ENCODE measurements around the gene CHAMP1.
"Not testable (repeated sequence)": the region's sequence is repeated elsewhere in the genome, so short reads cannot be mapped to it uniquely, and the experiment has no call there.

The CHAMP1 gene

GRCh38 chr13:114299604-114300305 is 14.5 kb upstream of the CHAMP1 start:
- DNase-seq: no peak

DNA sequence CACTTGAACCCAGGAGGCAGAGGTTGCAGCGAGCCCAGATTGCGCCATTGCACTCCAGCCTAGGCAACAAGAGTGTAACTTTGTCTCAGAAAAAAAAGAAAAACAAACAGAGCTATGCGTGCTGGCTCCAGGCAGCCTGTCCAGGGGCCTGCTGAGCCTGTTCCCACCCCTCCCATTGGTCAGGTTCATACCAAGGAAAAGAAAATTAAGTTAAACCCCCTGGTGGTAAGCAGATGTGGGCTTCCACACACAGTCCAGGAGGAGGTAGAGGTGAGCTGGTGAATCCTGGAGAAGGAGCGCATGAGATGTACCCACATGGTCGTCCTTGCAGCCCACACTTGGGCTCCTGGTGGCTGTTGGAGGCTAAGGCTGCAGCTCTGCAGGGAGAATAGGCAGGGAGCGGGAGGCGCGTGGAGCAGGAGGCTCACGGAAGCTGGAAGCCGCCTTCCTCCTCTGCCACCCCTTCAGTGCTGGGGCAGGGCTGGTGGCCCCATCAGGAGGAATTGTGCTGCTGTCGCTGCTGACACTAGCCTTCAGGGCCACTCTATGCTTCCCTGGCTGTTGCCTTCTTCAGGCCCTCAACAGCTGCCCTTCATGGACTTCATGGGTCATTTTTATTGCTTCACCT is 10.5 kb upstream of the CHAMP1 start:
- no peak for DNase-seq

- no peak for DNase-seq
These were observed 9.8 kb upstream of the CHAMP1 start for GRCh38 chr13:114304346-114305034.

DNA sequence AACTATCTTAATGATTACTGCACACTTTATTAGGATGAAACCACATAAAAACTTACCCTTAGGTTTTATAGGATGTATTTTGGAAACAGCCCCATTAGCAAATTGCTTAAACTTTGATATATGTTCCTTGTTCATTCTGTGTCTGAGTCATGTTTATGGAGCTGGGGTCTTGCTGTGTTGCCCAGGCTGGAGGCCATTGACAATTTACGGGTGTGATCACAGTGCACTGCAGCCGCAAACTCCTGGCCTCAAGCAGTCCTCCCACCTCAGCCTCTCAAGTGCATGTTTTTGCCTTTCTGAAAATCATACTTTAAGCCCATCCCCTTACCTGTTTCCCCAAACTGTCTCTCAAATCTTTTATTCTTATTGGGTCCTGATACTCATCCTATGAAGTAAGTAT is 5.2 kb upstream of the CHAMP1 start:
- no peak for DNase-seq

- no peak for DNase-seq
These were observed 4.4 kb upstream of the CHAMP1 start for GRCh38 chr13:114309806-114310410.

GRCh38 chr13:114310956-114311355 is 3.3 kb upstream of the CHAMP1 start:
- DNase-seq: no peak

DNA sequence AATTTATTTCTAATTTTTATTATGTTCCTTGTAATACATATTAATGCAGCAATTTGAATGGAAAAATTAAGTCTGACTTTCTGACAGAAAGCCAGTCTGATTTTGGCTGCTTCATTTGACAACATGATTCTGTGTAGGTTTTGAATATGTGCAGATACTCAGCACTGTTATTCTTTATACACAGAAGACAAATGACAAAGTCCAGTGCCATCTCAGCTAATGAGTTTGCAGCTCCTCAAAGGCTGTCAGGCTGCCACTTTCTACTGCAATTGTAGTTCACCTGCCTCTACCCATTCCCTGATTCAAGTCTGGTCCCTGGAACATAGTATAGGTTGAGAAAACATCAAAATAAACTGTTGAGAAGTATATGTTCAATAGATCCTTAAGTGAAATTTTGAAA is 2.9 kb upstream of the CHAMP1 start:
- DNase-seq: no peak

DNA sequence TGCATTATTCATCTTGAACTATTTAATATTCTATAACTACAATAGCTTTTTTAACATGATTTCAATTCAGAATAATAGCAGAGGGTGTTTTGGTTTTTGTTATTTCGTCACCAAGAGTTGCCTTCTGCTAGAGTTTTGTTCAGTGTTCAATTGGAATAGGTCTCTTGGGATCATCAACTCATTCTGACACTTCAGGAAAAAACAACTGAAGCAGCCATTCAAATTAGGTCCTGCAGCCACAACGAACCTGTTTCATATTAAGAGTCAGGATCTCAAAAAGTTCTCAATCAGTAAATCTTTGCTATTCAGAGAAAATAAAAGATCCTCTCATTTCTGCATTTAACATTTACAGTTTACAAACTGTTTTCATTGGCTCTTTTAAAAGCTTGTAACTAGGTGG is 2.4 kb upstream of the CHAMP1 start:
- DNase-seq: no peak

DNA sequence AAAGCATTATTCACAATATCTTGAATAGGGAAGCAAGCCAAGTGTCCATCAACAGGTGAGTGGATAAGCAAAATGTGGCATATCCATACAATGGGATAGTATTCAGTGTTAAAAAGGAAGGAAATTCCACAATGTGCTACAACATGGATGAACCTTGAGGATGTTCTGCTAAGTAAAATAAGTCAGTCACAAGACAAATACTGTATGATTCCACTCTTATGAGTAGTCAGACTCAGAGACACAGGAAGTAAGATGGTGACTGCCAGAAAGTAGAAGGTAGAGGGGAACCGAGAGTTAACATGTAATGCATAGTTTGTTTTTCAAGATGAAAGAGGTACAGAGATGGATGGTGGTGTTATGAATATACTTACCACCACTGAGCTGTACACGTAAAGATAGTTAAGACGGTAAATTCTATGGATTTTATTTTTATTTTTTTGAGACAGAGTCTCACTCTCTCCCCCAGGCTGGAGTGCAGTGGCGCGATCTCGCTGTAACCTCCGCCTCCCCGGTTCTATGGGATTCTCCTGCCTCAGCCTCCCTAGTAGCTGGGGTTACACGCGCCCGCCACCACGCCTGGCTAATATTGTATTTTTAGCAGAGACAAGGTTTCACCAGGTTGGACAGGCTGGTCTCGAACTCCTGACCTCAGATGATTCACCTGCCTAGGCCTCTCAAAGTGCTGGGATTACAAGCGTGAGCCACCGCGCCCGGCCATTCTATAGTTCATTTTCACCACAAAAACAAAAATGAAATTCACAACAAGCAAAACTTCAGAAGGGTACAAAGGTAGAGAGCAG is 1.0 kb upstream of the CHAMP1 start:
- DNase-seq: no peak

DNA sequence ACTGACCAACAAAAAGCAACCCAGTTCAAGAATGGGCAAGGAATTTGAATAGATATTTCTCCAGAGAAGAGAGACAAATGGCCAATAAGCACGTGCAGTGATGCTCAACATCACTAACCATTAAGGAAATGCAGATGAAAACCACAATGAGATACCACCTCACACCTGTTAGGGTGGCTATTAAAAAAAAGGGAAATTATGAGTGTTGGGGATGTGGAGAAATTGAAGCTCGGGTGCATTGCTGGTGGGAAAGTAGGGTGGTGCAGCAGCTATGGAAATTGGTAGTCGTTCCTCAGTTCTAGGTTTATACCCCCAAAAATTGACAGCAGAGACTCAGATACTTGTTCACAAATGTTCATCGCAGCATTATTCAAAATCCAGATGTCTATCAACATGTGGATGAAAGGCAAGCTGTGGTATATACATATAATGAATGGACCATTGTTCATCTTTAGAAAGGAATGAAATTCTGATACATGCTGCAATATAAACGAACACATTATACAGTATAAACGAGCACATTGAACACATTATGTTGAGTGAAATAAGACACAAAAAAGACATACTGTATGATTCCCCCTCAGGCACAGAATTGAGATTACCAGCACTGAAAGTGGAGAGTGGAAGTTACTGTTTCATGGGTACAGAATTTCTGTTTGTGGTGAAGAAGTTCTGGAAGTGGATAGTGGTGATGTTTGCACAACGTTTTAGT is 927 bp downstream of the CHAMP1 start:
- DNase-seq: no peak

DNA sequence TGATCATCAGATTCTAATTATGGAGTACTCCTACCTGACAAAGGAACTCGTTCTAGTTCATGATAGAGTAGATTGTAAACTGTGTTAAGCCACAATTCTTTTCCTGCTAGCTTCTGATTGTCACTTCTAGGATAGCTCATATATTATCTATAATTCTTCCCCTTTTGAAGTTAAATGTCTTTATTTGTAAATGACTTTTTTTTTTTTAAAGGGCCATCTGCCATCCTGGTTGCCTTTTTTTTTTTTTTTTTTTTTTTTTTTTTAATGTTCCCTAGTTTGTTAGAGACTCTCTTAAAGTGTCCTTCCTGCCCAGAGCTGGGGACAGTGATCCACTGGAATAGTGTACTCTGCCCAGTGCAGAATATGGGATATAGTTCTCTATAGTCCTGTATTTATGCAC is 4.3 kb downstream of the CHAMP1 start:
- DNase-seq: no peak

DNA sequence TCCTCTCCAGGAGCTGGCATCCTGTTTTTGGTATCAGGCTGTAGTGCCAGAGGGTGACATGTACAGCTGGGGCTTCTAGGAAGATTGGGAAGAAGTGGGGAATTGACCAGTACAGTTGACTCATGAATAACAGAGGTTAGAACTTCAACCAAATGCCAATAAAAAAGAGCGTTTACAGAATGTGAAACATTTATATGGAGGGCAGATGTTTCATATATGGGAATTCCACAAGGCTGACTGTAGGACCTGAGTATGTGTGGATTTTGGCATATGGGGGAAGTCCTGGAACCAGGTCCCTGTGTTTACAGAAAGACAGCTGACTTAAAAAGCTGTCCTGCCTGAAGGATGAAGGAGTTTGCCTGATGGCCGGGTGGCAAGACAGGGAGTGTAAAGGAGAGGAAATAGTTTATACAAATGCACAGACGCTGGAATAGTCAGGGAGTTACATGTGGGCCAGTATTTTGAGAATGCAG is 5.2 kb downstream of the CHAMP1 start:
- no peak for DNase-seq

- DNase-seq: no peak
These were observed 5.8 kb downstream of the CHAMP1 start for GRCh38 chr13:114320065-114320464.

- no peak for DNase-seq
These were observed 7.0 kb downstream of the CHAMP1 start for GRCh38 chr13:114321256-114321655.

DNA sequence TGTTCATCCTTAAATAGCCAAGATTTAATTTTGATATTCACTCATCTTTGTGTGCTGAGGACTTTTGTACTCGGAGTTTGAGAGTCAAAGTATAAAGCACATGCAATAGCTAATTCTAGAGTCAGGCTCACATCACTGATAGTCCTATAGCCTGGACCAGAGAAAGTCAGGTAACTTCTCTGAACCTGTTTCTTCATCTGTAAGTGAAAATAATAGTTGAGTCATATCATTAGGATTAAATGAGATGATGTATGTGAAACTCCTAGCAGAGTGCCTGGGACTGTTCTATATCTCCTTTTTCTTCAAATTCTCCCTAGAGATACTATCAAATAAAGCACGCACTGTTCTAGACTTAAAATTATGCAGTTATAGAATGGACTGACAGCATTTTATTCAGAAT is 9.0 kb downstream of the CHAMP1 start:
- no peak for DNase-seq

GRCh38 chr13:114324334-114324733 is 10.0 kb downstream of the CHAMP1 start:
- DNase-seq: no peak

DNA sequence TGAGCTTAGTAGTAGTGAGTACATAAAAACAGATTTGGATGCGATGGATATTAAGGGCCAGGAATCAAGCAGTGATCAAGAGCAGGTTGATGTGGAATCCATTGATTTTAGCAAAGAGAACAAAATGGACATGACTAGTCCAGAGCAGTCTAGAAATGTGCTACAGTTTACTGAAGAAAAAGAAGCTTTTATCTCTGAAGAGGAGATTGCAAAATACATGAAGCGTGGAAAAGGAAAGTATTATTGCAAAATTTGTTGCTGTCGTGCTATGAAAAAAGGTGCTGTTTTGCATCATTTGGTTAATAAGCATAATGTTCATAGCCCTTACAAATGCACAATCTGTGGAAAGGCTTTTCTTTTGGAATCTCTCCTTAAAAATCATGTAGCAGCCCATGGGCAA is 11.4 kb downstream of the CHAMP1 start:
- DNase-seq: no peak

GRCh38 chr13:114328034-114328433 is 13.7 kb downstream of the CHAMP1 start:
- no peak for DNase-seq

DNA sequence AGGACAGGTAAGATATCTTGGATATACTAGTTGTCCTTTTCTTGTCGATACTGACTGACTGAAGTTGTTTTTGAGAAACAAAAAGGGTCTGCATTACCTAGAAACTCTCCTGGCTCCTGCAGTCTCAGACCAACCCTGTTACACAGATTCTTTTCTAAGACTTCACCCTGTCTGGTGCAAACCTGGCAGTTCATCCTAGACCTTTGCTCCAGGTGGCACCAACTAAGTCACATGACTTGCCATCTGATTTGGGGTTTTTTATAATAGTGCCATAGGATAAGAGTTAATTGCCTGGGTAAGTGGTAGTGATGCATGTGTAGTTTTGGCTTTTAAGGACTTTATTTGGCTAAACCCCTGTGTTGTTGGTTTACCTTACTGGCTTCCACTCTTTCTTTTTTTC is 14.3 kb downstream of the CHAMP1 start:
- no peak for DNase-seq

GRCh38 chr13:114330086-114330485 is 15.8 kb downstream of the CHAMP1 start:
- no peak for DNase-seq

DNA sequence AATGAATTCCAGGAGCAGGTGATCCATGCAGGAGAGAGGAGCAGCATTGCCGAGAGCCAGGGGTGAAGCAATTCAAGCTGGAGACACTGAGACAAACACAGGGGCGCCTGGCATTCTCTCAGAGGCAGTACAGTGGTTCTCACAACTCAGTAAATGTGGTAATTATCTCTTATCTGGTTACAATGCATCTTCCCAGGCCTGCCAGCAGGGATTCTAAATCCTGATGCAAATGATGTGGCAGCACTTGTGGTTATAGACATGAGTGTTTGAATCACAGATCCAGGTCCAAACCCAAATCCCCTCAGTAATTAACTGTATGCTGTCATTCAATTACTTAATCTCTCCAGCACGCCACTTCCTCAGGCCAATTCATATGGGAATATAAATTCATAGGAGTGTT is 19.6 kb downstream of the CHAMP1 start:
- not testable (repeated sequence) for DNase-seq

Measured in NCI-H2081 treated with DMSO at 0.1 percent for 48 hours (cell line).